Fibroblast of upper back skin (primary cell): ENCODE measurements around the gene SHC3.
A peak's percentile ranks its signal among the peaks of the same experiment; 100 is the strongest.

Experiments used
- DNase-seq: peaks from one replicate; pipeline ENCODE4 v3.0.0-alpha.2; 2013

The SHC3 gene

DNA sequence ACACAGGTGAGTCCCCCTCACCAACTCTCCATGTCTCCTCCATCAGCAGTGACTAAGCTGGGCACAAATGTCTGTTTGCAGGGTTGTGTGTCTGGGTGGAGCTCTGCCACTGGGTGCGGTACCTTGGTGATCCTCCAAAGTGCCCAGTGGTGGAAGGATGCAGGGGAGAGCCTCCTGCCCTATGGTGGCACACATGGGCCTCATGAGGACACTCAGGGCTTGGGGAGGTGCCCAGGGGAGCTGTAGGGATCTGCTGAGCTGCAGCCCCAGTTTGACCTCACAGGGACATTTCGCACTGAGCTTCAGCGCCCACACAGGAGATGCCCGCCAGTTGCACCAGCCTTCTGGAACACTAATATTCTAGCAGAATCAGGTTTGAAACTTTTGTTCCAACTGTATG lies 157.9 kb downstream of the SHC3 start:
- DNase-seq, result no peak

DNA sequence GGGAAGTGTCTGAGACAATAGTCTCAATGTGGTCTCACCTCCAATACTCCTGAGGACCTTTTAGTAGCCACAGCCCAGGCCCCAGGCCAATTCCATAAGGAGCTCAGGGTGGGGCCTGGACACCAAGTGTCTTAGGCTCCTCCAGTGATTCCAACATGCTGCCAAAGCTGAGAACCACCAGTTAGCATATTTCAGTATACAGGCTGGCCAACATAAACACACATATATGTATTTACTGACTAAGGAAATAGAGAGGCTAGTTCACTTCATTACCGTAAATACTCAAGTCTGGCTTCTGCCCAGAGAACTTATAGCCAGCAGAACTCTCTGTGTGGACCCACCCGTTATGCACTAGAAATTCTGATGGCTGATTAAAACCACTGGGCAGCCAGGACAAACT lies 163.3 kb downstream of the SHC3 start:
- peak; percentile 40 for DNase-seq

DNA sequence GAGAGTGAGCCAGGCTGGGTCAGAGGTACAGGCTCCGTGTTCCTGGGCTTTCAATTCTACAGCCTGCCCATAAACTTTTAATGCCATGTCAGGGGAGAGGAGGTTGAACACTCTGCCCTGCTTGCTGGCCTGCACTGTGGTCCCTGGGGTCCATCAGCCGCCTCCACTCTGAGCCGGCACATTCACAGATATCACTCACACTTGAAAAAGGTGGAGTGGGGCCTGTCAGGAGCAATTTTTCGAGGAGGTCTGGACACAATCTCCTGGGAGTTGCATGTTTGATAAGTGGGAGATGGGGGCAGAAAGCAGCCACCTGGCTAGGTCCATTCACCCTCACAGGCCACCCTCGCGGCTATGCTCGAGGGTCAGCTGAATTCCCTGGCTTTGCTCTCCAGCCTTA lies 164.5 kb downstream of the SHC3 start:
- no peak for DNase-seq

GRCh38 chr9:89013660-89014059 lies 165.0 kb downstream of the SHC3 start:
- DNase-seq, result no peak

DNA sequence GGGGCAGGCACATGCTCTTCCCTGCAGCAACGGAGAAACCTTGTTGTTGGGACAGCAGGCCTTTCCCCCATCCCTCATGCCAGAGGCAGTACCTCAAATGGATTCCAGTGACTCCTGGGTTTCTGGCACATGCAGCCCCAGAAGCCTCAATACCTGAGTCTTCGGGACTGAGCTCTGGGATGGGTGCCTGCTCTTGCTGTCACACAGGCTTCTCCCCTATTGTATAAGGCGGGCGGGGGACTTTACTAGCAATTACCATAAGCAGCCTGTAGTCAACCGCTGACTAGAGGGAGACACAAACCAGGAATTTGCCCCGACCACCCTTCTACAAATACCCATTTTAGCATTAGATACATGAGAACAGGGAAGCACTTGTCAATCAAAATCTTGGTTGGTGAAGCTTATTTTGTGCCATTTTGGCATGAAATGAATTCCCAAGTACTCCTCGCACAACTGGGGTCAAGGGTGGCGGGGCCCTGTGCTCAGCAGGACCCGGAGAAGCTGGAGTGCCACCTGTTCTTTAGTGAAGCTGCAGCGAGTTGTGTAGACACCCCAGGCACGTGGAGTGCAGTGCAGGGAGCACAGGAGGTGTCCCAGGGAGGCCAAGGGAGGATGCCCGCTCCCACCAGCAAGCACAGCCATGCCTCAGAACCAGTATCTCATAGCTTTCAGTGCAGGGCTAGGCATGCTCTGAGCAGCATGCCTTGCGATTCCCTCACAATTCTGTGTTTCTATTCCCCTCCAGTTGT lies 166.2 kb downstream of the SHC3 start:
- no peak for DNase-seq

GRCh38 chr9:89011683-89012082 lies 166.9 kb downstream of the SHC3 start:
- DNase-seq, result no peak

DNA sequence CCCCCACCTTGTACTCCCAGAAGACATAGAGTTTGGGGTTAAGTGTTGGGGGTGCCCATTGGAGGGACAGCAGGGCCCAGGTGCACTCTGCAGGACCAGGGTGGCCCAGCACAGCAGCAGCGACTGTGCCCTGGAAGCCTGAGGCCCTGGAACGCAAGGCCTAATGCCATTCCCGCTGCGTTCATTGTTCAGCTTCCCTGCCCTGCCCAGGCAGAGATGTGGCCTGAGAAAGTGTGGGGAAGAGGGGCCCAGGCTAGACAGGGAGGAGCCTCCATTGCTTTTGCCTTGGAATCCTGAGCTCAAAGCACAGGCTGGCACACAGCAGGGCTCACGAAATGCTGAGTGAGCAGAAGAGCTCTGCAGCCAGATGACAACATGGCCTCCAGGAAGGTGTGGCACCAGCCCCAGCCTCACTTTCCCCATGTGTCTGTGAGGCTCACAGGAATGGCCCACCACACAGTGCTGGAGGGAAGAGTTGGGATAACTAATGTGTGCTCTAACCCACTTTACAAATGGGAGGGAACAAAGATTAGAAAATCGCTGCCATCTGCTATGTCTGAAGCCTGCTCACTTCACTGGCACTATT lies 168.0 kb downstream of the SHC3 start:
- no peak for DNase-seq

DNA sequence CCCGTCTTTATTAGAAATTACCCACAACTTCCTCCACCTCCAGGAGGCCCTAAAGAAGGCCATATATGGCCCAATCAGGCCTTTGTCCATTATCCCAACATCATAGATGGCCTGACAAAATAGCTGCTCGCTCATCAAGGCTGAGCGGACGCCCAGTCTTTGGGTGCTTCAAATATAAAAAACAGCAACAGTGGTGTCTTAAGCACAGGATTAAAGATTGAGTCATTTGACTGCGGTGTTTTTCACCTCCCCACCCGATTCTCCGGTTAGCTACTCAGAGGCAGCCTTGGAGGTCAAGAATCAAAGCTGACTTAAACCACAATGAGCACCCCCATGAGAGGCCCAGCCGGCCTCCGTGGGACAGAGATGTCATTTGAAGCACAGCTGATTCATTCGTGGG lies 168.6 kb downstream of the SHC3 start:
- no peak for DNase-seq

GRCh38 chr9:89009546-89009840 lies 169.1 kb downstream of the SHC3 start:
- DNase-seq, result no peak

- no peak for DNase-seq
These were observed 169.7 kb downstream of the SHC3 start for GRCh38 chr9:89008744-89009545.

- no peak for DNase-seq
These were observed 170.4 kb downstream of the SHC3 start for GRCh38 chr9:89008055-89008743.

- DNase-seq, result no peak
These were observed 171.3 kb downstream of the SHC3 start for GRCh38 chr9:89006996-89007967.

- no peak for DNase-seq
These were observed 172.4 kb downstream of the SHC3 start for GRCh38 chr9:89006267-89006666.

GRCh38 chr9:89005323-89005722 lies 173.3 kb downstream of the SHC3 start:
- DNase-seq, result no peak

DNA sequence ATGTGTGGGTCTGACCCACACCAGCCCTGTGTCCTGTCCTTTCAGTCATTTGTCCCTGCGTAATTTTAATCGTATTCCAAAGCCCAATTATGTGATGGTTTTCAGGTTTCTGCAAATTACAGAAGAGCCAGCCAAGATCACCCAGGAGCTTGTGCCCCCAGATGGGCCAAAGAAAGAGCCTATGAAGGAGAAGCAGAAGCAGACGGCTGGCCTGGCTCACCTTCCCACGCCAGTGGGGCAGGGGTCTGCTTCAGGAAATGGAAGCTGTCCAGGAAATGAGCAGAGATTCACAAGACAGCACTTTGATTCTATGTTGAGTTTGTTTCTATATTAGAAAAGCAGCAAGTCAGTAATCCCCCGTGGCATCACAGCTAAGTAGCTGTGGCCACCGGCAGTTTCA lies 175.6 kb downstream of the SHC3 start:
- no peak for DNase-seq

GRCh38 chr9:89001917-89002540 lies 176.6 kb downstream of the SHC3 start:
- DNase-seq, result no peak

- peak; percentile 85 for DNase-seq
These were observed 177.4 kb downstream of the SHC3 start for GRCh38 chr9:89000973-89001916.

GRCh38 chr9:89000371-89000781 lies 178.2 kb downstream of the SHC3 start:
- no peak for DNase-seq

DNA sequence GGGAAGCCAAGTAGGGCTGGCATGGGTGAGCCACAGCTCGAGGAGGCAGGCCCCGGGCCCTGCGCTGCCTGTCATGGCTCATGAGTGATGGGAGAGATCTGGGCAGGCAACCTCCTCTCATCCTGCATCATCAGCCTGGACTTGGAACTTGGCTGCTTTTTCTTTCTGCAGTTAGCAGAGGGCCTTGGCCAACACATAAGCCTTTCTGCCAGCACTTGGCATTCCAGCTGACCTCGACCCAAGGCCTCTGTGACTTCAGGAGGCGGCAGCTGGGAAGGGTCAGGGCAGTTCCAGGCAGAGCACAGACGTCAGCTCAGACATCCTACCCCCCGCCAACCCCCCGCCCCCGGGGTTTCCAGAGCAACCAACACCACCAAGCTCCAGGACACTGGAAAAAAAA lies 179.7 kb downstream of the SHC3 start:
- DNase-seq, result peak; percentile 25

GRCh38 chr9:88998503-88998902 lies 180.1 kb downstream of the SHC3 start:
- DNase-seq, result no peak

DNA sequence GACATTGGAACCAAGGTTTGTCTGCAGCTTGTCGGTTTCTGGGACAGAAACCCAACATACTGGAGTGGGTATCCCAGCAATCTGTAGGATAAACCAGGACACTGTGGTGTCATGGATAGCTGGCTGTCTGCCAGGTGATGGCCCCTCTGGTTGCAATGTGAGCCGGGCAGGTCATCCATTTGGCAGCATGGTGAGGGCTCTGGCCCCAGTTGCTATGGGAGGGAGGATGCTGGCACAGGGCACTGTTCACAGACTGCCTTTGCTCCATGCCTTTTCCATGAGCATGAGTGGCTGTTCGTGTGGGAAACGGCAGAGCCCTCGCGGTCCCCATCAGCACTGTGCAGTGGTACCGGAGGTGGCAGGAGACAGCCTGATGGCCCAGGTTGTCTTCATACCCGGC lies 181.0 kb downstream of the SHC3 start:
- DNase-seq, result no peak
